Heart left ventricle (tissue), 16 donors: Measurements from ENCODE around the gene CC2D1A. TPM values are rescaled to one million over a fixed set of nuclear protein-coding genes. Genes with fewer than 3 reads are reported as not detected.

ENCODE experiments used
- ATAC-seq, 4 donors: fragments of 200-7000 bp; cut with Tn5 transposase; one replicate each; pipeline ENCODE4 v1.9.1; 2020 to 2022; ENCODE audit warnings: moderate library complexity in 4 of 4, mild to moderate bottlenecking in 3 of 4, moderate number of reproducible peaks in 1 of 4
- DNase-seq, 5 donors: peaks; one replicate each; pipeline ENCODE4 v3.0.0-alpha.2; 2020
- H3K27ac ChIP-seq, 12 donors: fragments of 200-600 bp; sonication (generic) in 4 of 12; one replicate each; pipeline versions ENCODE4 v1.5.0 to v1.8.0; 2016 to 2022; ENCODE audit warnings: mild to moderate bottlenecking in 2 of 12
- H3K27me3 ChIP-seq, 9 donors: fragments of 200-600 bp; sonication (generic) in 2 of 9; one replicate each; pipeline versions ENCODE4 v1.5.1 to v1.8.0; 2016 to 2022; ENCODE audit warnings: mild to moderate bottlenecking in 3 of 9
- H3K36me3 ChIP-seq, 9 donors: fragments of 200-600 bp; sonication (generic) in 2 of 9; one replicate each; pipeline versions ENCODE4 v1.5.0 to v1.8.0; 2018 to 2022; ENCODE audit warnings: mild to moderate bottlenecking in 2 of 9
- H3K4me1 ChIP-seq, 12 donors: fragments of 200-600 bp; sonication (generic) in 4 of 12; one replicate each; pipeline versions ENCODE4 v1.5.0 to v1.8.0; 2016 to 2022; ENCODE audit warnings: mild to moderate bottlenecking in 3 of 12
- H3K4me3 ChIP-seq, 12 donors: fragments of 200-600 bp; sonication (generic) in 4 of 12; one replicate each; pipeline versions ENCODE4 v1.5.0 to v1.8.0; 2017 to 2022; ENCODE audit warnings: mild to moderate bottlenecking in 9 of 12, moderate library complexity in 4 of 12
- H3K9me3 ChIP-seq, 12 donors: fragments of 200-600 bp; sonication (generic) in 4 of 12; one replicate each; pipeline versions ENCODE4 v1.5.0 to v1.8.0; 2016 to 2022; ENCODE audit warnings: mild to moderate bottlenecking in 1 of 12
- POLR2A ChIP-seq, 2 donors: fragments of 450-650 bp; IDR thresholded peaks; one replicate each; pipeline ENCODE4 v1.6.1; 2017; ENCODE audit warnings: antibody characterized with exemption in 2 of 2, mild to moderate bottlenecking in 2 of 2, moderate library complexity in 2 of 2
- WGBS, 4 donors: extraction: QIAGEN DNeasy Blood & Tissue Kit in 2 of 4; methylation state at CpG; one replicate each; pipeline versions ENCODE4 v1.1.5 to v1.1.7; 2013 to 2018; 5-methylcytosine and 5-hydroxymethylcytosine counted together
- intact Hi-C, 10 donors: fragments of 100-400 bp; cut with DNase I; formaldehyde crosslinking; loops; one replicate each; pipeline versions ENCODE4 v1.11.1 to v1.14.2; 2022
- polyA plus RNA-seq, 2 donors: library from polyadenylated mRNA; stranded (reverse); fragments of 200-250 nt; gene quantifications; one replicate each; pipeline ENCODE4 v1.2.3, GENCODE V29; 2013
- total RNA-seq, 9 donors: library from RNA; depleted of rRNA in 2 of 9; stranded (reverse); fragments of >200 nt in 2 of 9; fragmentation: NEBNext Ultra II Directional in 3 of 9; extraction: Animal tissue kit (Norgen Biotek cat#: 25700) in 3 of 9; gene quantifications; one replicate each; pipeline versions ENCODE4 v1.1.0 to v1.2.4, GENCODE V29; 2016 to 2023
- TF ChIP-seq, protein P1 (sequence below), 12 donors: fragments of 200-600 bp; sonication (generic) in 4 of 12; IDR thresholded peaks; one replicate each; pipeline versions ENCODE4 v1.5.0 to v1.8.0; 2018 to 2022; ENCODE audit warnings: antibody characterized with exemption in 12 of 12, mild to moderate bottlenecking in 5 of 12
- donor health status: ischemic (EF 13 %, LVEDD 7.1; RV severe dilation, severe dysfunction).
- donor health status: healthy with polysubstance abuse.
- donor health status: DM: no; HTN: yes; CAD: no.
- donor health status: DM: no; HTN: no; CAD: no.
- donor health status: ischemic (EF 25% LVEDD 6.9; RV normal size, moderate dysfunction).
- donor health status: ischemic (EF 25% LVEDD 5.7; RV mildly dilated, moderate dysfunction).
- donor health status: healthy.
- donor health status: DM: yes; HTN: yes; CAD: no.
- donor health status: ischemic (EF 35%, LVEDD 5.7; RV mildly dilated, moderate dysfunction).
- donor health status: nonischemic (EF 11% LVEDD 7.7; RV severe dilation, severe dysfunction).
- donor health status: DM: yes; HTN: yes; CAD: no.
- donor health status: PGD.
- donor health status: ischemic (EF 29% LVEDD 5.4; RV normal size, mild dysfunction).
- donor health status: nonischemic (EF 23%, LVEDD 6.1; RV moderate dilation, normal function).

CC2D1A gene
- total and polyA plus RNA-seq, 11 donors, result 14.4 to 36.3 (median 19.5) TPM

DNA sequence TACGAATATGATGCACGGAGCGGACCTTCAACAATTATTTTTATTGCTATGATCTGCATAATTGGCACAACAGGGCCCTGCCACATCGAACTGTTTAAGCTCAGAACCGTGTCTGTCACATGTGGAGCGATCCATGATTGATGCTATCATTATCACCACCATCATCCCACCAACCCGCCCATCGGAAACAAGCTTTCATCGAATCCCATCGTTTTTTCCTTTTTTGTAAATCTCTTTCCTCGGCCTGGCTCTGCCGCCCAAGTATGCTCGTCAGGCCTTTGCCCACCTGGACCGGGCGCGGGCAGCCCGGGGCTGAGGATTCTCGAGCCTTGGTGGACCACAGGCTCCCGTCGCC, 45.8 kb downstream of the CC2D1A start:
- intact Hi-C loops, result loop anchor here in 8 of 10 donors (1.0 to 10.0 kb wide), 13 partner anchors 25 to 123 kb away; partner anchors contain the start of genes RFX1 (in 6 of the 8), BRME1 (in 2 of the 8), CC2D1A (in 2 of the 8) and MISP3 (in 1 of the 8)
- H3K9me3 ChIP-seq, result no peaks in the 10 kb centered on the region
- H3K4me3 ChIP-seq, result peak overlapping the region in 10 of 12 donors; percentile 52 to 92 (median 80)
- peaks cover 5 to 25% (median 14%) of the 10 kb centered on the region in 12 donors for H3K4me1 ChIP-seq
- DNase-seq, result no peak
- ATAC-seq, result no peak
- 12 to 13% (median 12%) methylated on average over 20 of the region's 20 CpGs for WGBS, 4 donors
- no peak for TF ChIP-seq POLR2A (IDR thresholded peaks at IDR 0.05)
- TF ChIP-seq, protein P1, sequence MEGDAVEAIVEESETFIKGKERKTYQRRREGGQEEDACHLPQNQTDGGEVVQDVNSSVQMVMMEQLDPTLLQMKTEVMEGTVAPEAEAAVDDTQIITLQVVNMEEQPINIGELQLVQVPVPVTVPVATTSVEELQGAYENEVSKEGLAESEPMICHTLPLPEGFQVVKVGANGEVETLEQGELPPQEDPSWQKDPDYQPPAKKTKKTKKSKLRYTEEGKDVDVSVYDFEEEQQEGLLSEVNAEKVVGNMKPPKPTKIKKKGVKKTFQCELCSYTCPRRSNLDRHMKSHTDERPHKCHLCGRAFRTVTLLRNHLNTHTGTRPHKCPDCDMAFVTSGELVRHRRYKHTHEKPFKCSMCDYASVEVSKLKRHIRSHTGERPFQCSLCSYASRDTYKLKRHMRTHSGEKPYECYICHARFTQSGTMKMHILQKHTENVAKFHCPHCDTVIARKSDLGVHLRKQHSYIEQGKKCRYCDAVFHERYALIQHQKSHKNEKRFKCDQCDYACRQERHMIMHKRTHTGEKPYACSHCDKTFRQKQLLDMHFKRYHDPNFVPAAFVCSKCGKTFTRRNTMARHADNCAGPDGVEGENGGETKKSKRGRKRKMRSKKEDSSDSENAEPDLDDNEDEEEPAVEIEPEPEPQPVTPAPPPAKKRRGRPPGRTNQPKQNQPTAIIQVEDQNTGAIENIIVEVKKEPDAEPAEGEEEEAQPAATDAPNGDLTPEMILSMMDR (IDR thresholded peaks at IDR 0.05), result no peak
- peaks cover 0 to 29% (median 25%) of the 10 kb centered on the region in 9 donors for H3K36me3 ChIP-seq
- no peaks in the 10 kb centered on the region for H3K27me3 ChIP-seq
- H3K27ac ChIP-seq, result peak overlapping the region in 1 of 12 donors; percentile 84

DNA sequence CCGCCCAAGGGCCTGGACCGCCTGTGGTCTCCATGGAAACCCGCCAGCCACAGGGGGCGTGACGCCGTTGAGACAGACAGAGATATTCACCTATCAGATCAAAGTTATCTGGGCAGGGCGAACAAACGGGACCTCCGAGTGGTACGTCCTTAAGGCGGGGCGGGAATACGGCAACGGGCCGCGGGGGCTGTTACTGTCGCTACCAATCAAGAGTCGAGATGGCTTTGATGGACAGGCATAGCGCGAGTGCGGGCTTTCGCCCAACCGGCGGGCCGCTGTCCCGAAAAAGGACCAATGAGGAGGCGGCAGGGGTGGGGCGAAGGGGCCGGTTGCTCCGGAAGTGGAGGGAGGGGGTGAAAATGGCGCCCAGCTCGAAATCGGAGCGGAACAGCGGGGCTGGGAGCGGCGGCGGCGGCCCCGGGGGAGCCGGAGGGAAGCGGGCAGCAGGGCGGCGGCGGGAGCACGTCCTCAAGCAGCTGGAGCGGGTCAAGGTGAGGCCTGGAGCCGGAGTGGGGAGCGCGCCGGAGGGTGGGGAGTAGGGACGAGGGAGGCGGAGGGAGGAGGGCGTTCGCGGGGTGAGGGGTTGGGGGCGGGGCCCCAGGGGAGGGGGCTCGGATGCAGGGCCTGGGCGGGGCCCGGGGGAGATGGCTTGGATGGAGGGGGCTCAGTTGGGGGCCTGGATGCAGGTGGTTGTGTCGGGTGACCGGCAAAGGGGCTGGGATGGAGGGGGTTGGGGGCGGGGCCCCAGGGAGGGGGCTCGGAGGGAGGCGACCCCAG, 46.3 kb downstream of the CC2D1A start, which contains the start of gene DCAF15:
TSS of gene DCAF15 (plus strand) at position 356 of the 777 bp plus-strand sequence. CDS start at position 360, 4 bp downstream.
- ATAC-seq (peak; percentile 99), DNase-seq (peak; percentile 99 to 100 (median 100))
- H3K4me3 ChIP-seq, result peak within 1 kb of the TSS; percentile 55 to 92 (median 76)
- H3K9me3 ChIP-seq, result no peaks in the 10 kb centered on the region
- H3K4me1 ChIP-seq, result peaks cover 5 to 30% (median 15%) of the 10 kb centered on the region in 12 donors
- 0 to 2% (median 1%) methylated on average over 53 to 65 of the region's 65 CpGs for WGBS, 4 donors
- peak in 1 of 2 donors; percentile 54 for TF ChIP-seq POLR2A (IDR thresholded peaks at IDR 0.05)
- TF ChIP-seq, protein P1 (IDR thresholded peaks at IDR 0.05), result no peak
- H3K36me3 ChIP-seq, result peaks cover 0 to 34% (median 30%) of the 10 kb centered on the region in 9 donors
- intact Hi-C loops, result loop anchor here in 8 of 10 donors (1.0 to 10.0 kb wide), 12 partner anchors 24 to 122 kb away; partner anchors contain the start of genes RFX1 (in 6 of the 8), BRME1 (in 1 of the 8), CC2D1A (in 1 of the 8) and MISP3 (in 1 of the 8)
- H3K27ac ChIP-seq, result peak within 1 kb of the TSS; percentile 65 to 90 (median 81)
- no peaks in the 10 kb centered on the region for H3K27me3 ChIP-seq

DNA sequence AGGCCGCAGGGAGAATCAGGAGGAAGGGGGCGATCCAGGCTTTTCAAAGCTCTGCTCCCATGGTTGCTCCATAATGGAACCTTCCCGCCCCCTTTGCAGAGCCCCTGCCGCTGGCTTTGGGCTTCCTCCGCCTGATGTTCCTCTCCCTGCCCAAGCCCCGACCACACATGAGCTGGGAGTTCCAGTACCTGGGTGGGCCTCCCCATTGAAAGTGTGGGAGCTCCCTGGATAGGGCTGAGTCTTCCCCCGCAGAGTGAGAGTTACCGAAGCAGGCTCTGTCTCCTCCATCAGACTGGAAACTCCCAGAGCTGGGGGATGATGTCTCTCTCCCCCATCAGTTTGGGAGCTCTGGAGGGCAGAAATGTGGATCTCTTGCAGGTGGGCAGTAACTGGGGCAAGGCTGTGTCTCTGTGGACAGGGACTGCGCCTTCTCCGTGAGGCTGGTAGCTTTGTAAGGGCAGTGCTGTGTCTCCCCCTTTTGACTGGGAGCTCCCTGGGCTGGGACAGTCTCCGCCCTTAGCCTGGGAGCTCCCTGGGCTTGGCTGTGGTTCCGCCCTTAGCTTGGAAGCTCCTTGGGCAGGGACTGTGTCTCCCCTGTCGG, 47.0 kb downstream of the CC2D1A start:
- Histone ChIP-seq H3K4me1 (peaks cover 5 to 37% (median 15%) of the 10 kb centered on the region in 12 donors), H3K4me3 (peak overlapping the region; percentile 55 to 92 (median 76)), H3K36me3 (peaks cover 0 to 41% (median 36%) of the 10 kb centered on the region in 9 donors), H3K27ac (peak overlapping the region in 11 of 12 donors; percentile 8 to 90 (median 84)), H3K9me3 (no peaks in the 10 kb centered on the region), H3K27me3 (no peaks in the 10 kb centered on the region)
- TF ChIP-seq, protein P1 (IDR thresholded peaks at IDR 0.05), result peak in 4 of 12 donors; percentile 10 to 40 (median 19)
- TF ChIP-seq POLR2A (IDR thresholded peaks at IDR 0.05), result no peak
- DNase-seq (peak in 1 of 5 donors; percentile 54), ATAC-seq (peak in 3 of 4 donors; percentile 6 to 24 (median 19))
- intact Hi-C loops, result loop anchor here in 8 of 10 donors (1.0 to 10.0 kb wide), 12 partner anchors 23 to 122 kb away; partner anchors contain the start of genes RFX1 (in 6 of the 8), BRME1 (in 1 of the 8), CC2D1A (in 1 of the 8) and MISP3 (in 1 of the 8)
- 0 to 11% (median 5%) methylated on average over 9 to 13 of the region's 13 CpGs for WGBS, 4 donors
